GM23248 (cell line): ENCODE measurements around the gene ZG16.

Source experiments
- EZH2 ChIP-seq: fragments of 200-600 bp; sonication (generic); IDR thresholded peaks from 2 replicates; pipeline ENCODE4 v1.6.1; 2018; ENCODE audit warnings: antibody characterized with exemption, mild to moderate bottlenecking; ENCODE audit not compliant: insufficient read depth, poor library complexity, severe bottlenecking
- EZH2phosphoT487 ChIP-seq: fragments of 200-600 bp; sonication (generic); IDR thresholded peaks from 2 replicates; pipeline ENCODE4 v1.6.1; 2018; ENCODE audit warnings: antibody characterized with exemption, moderate library complexity, mild to moderate bottlenecking, low read depth; ENCODE audit not compliant: insufficient read depth

DNA sequence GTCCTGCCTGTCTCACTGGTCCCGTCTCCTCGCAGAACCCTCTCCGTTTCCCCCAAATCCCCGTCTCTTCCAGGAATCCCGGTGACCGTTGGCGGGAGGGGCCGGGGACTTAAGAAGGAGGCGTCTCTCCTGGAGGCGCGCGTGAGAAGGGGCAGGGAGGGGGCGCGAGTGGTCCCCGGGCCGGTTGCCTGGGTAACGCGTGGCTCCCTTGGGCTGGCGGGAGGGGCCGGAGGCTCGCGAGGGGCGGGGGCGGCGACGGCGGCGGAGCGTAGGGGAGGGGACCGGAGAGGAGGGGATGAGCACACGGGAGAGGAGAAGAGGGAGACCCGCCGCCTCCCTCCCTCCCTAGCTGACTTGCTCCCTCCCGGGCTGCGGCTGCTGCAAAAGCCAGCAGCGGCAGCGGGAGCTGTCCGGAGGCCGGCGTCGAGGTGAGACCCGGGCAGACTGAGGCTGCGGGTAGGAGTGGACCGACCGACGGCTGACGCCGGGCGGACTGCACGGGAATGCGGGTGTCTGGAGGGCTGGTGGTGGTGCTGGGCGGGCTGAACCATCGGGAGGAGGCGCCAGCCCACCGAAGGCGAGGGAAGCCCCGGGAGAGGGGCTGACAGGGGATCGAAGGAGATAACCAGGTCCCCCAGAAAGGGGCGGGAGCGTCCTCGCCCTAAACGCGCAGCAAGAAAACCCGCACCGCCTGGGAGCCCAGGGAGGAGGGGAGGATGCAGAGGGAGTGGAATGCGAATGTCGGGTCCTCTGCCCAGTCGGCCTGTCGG, 34.0 kb downstream of the ZG16 start, which contains the start of gene PRRT2:
- TF ChIP-seq EZH2phosphoT487 (no peak), EZH2 (no peak)
